Parietal lobe (tissue), 1 donor: Measurements from ENCODE around the gene ARHGAP36. TPM values are rescaled to one million over a fixed set of nuclear protein-coding genes. Genes with fewer than 3 reads are reported as not detected.

Source experiments
- total RNA-seq: library from RNA; depleted of rRNA; stranded (reverse); fragments of >200 nt; gene quantifications from one replicate; pipeline ENCODE4 v1.2.3, GENCODE V29; 2014

ARHGAP36 gene
- total RNA-seq: 0.31 TPM

DNA sequence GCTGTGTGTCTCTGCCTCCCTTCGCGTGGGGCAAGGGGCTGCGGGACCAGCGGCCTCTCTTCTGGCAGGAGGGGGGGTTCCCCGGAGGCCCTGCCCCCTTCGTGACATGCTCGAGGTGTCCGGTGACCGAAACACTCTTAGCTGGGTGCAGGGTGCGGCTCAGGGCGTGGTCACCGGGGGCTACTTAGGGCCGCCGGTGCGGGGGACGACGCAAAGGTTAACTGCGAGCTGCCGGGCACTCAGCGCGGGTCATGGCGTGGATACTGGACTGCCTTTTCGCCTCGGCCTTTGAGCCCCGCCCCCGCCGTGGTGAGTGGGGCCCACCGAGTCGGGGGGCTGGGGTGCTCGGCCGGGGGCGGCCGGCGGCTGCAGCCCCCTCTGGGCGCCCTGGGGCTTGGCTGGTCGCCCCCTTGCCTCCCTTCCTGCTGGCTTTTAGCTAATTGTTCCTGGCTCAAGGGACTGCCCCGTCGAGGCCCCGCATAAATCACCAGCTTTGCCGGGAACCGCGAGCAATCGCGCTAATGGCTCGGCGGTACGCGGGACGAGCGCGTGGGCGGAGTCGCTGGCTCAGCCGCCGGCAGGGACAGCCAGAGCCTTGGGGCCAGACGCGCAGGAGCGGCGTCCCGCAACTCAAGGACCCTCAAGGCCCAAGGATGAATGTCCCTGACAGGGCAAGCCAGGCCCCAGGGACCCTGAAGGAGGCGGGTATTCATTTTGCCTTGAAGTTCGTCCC lies at the start of gene ARHGAP36:
Gene ARHGAP36, plus strand, starts transcription at position 211 of the 733 bp plus-strand sequence. CDS start 23,320 bp downstream, outside the sequence.

Other genes starting within 250 kb of the ARHGAP36 start
- 3.8 TPM for gene ENOX2, start 155.1 kb upstream of the ARHGAP36 start, total RNA-seq
- 0.63 TPM for gene IGSF1, start 231.0 kb downstream of the ARHGAP36 start, total RNA-seq